Spleen (tissue), 7 donors: ENCODE measurements around the gene HHAT.
A peak's percentile ranks its signal among the peaks of the same experiment; 100 is the strongest.

Experiments
- POLR2A ChIP-seq, 3 donors: fragments of 450-650 bp; IDR thresholded peaks; one replicate each; pipeline ENCODE4 v1.5.1; 2017; ENCODE audit warnings: antibody characterized with exemption in 3 of 3, mild to moderate bottlenecking in 1 of 3
- POLR2AphosphoS5 ChIP-seq, 3 donors: sonication (generic); formaldehyde crosslinking; IDR thresholded peaks; one replicate each; pipeline ENCODE4 v1.5.1; 2017; ENCODE audit warnings: antibody characterized with exemption in 3 of 3
- TF ChIP-seq, protein P1 (sequence below), 11 experiments: fragments of 200-600 bp in 7 of 11; fragments of 450-650 bp in 4 of 11; sonication (generic) in 4 of 11; IDR thresholded peaks in 8 of 11; conservative IDR thresholded peaks in 3 of 11; 1 replicate in 7 of 11; 2 replicates in 4 of 11; pipeline versions ENCODE4 v1.4.0 to v1.8.0; 2016 to 2021; ENCODE audit warnings: antibody characterized with exemption in 11 of 11, inconsistent platforms in 4 of 11, mild to moderate bottlenecking in 1 of 11
- donor health status: DM: no; HTN: no; CAD: no; lungs with moderate emphysema.
- donor health status: DM: no; HTN: no; CAD: no.
- donor health status: DM: no; HTN: no; CAD: no.

DNA sequence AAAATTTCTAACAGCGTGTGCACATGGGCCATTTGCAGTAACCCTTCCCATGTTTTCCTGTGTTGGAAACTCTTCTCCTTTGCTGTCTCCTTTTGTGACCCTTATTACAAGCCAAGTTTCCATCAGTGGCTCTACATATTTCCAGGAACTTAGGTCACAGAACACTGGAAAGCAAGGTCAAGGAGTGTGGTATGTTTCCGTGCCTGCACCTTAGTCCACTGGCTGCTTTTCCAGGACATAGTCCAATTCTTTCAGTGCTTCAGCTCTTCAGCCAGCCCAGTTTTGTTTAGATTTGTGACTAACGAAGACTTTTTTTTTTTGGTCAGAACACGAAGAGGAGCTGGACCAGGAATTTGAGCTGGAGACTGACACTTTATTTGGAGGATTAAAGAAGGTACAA, 33.8 kb downstream of the HHAT start:
- TF ChIP-seq, protein P1, sequence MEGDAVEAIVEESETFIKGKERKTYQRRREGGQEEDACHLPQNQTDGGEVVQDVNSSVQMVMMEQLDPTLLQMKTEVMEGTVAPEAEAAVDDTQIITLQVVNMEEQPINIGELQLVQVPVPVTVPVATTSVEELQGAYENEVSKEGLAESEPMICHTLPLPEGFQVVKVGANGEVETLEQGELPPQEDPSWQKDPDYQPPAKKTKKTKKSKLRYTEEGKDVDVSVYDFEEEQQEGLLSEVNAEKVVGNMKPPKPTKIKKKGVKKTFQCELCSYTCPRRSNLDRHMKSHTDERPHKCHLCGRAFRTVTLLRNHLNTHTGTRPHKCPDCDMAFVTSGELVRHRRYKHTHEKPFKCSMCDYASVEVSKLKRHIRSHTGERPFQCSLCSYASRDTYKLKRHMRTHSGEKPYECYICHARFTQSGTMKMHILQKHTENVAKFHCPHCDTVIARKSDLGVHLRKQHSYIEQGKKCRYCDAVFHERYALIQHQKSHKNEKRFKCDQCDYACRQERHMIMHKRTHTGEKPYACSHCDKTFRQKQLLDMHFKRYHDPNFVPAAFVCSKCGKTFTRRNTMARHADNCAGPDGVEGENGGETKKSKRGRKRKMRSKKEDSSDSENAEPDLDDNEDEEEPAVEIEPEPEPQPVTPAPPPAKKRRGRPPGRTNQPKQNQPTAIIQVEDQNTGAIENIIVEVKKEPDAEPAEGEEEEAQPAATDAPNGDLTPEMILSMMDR (IDR thresholded peaks at IDR 0.05 in 8 of 11, conservative IDR thresholded peaks at IDR 0.05 in 3 of 11): no peak
- TF ChIP-seq POLR2A (IDR thresholded peaks at IDR 0.05) (no peak), POLR2AphosphoS5 (IDR thresholded peaks at IDR 0.05) (peak in 1 of 3 donors; percentile 6)
